HTERT RPE-1 (cell line): ENCODE data around the gene YAE1.

Experiments used
- in situ Hi-C: fragments of 300-500 bp; cut with MboI; formaldehyde crosslinking; loops from 4 replicates; pipeline ENCODE4 v1.14.3; 2020; ENCODE audit warnings: low sequenced_read_pairs

Gene YAE1

GRCh38 chr7:39554583-39555165 is 11.5 kb upstream of the YAE1 start:
- in situ Hi-C loops, result no loop called here

- in situ Hi-C loops, result no loop called here
Measured at GRCh38 chr7:39557222-39557621, 9.0 kb upstream of the YAE1 start.

GRCh38 chr7:39557911-39558310 is 8.3 kb upstream of the YAE1 start:
- in situ Hi-C loops, result no loop called here

- in situ Hi-C loops, result no loop called here
Measured at GRCh38 chr7:39560408-39560807, 5.8 kb upstream of the YAE1 start.

- in situ Hi-C loops, result no loop called here
Measured at GRCh38 chr7:39560997-39561396, 5.2 kb upstream of the YAE1 start.

- in situ Hi-C loops, result no loop called here
Measured at GRCh38 chr7:39565538-39565937, 666 bp upstream of the YAE1 start.

GRCh38 chr7:39567294-39567693 is 1.1 kb downstream of the YAE1 start:
- in situ Hi-C loops, result no loop called here

- in situ Hi-C loops, result no loop called here
Measured at GRCh38 chr7:39574673-39575349, 8.6 kb downstream of the YAE1 start.

GRCh38 chr7:39577229-39577874 is 11.1 kb downstream of the YAE1 start:
- in situ Hi-C loops, result no loop called here

GRCh38 chr7:39580149-39580874 is 14.1 kb downstream of the YAE1 start:
- in situ Hi-C loops, result no loop called here

- in situ Hi-C loops, result no loop called here
Measured at GRCh38 chr7:39582536-39582935, 16.3 kb downstream of the YAE1 start.

GRCh38 chr7:39583539-39583938 is 17.3 kb downstream of the YAE1 start:
- in situ Hi-C loops, result no loop called here

- in situ Hi-C loops, result no loop called here
Measured at GRCh38 chr7:39587393-39587792, 21.2 kb downstream of the YAE1 start.

GRCh38 chr7:39588416-39588815 is 22.2 kb downstream of the YAE1 start:
- in situ Hi-C loops, result no loop called here

- in situ Hi-C loops, result no loop called here
Measured at GRCh38 chr7:39589323-39590111, 23.3 kb downstream of the YAE1 start.

- in situ Hi-C loops, result no loop called here
Measured at GRCh38 chr7:39592586-39592985, 26.4 kb downstream of the YAE1 start.

GRCh38 chr7:39594988-39595620 is 28.9 kb downstream of the YAE1 start:
- in situ Hi-C loops, result no loop called here

- in situ Hi-C loops, result no loop called here
Measured at GRCh38 chr7:39602351-39602750, 36.1 kb downstream of the YAE1 start.

- in situ Hi-C loops, result no loop called here
Measured at GRCh38 chr7:39603924-39604323, 37.7 kb downstream of the YAE1 start.

- in situ Hi-C loops, result no loop called here
Measured at GRCh38 chr7:39605087-39605486, 38.9 kb downstream of the YAE1 start.
